Body of pancreas (tissue), 4 donors: ENCODE data around the gene ALDH1A2.

Experiments used
- POLR2A ChIP-seq, 3 donors: fragments of 450-650 bp; IDR thresholded peaks; one replicate each; pipeline ENCODE4 v1.6.1; 2016; ENCODE audit warnings: antibody characterized with exemption in 3 of 3, mild to moderate bottlenecking in 2 of 3
- TF ChIP-seq, protein P1 (sequence below), 7 experiments: fragments of 450-650 bp in 4 of 7; fragments of 200-600 bp in 3 of 7; sonication (generic) in 3 of 7; IDR thresholded peaks; one replicate each; pipeline ENCODE4 v1.5.1; 2016 to 2019; ENCODE audit warnings: antibody characterized with exemption in 7 of 7

DNA sequence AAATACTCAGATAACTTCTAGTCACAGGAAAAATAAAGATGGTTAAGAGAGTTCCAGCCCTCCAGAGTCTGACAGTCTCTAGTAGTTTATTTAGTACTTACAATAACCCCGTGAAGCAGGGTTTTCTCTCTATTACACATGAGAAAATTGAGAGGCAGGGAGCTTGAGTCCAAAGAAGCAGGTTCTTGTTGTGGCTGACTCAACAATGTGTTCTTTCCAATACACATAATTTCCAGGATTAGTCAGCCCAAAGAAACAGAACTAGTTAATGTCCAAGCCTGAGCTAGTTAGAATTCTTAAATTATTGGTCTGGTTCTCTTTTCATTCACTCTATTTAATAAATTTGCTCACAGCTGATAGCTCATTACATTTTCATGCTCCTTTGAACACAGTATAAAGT, 49.9 kb downstream of the ALDH1A2 start:
- TF ChIP-seq, protein P1, sequence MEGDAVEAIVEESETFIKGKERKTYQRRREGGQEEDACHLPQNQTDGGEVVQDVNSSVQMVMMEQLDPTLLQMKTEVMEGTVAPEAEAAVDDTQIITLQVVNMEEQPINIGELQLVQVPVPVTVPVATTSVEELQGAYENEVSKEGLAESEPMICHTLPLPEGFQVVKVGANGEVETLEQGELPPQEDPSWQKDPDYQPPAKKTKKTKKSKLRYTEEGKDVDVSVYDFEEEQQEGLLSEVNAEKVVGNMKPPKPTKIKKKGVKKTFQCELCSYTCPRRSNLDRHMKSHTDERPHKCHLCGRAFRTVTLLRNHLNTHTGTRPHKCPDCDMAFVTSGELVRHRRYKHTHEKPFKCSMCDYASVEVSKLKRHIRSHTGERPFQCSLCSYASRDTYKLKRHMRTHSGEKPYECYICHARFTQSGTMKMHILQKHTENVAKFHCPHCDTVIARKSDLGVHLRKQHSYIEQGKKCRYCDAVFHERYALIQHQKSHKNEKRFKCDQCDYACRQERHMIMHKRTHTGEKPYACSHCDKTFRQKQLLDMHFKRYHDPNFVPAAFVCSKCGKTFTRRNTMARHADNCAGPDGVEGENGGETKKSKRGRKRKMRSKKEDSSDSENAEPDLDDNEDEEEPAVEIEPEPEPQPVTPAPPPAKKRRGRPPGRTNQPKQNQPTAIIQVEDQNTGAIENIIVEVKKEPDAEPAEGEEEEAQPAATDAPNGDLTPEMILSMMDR (IDR thresholded peaks at IDR 0.05), result no peak
- no peak for TF ChIP-seq POLR2A (IDR thresholded peaks at IDR 0.05)
